NAMALWA (cell line): ENCODE measurements around the gene DEDD2.

Experiments used
- DNase-seq: peaks from one replicate; pipeline ENCODE4 v3.0.0-alpha.2; 2015; ENCODE audit warnings: low spot score

DEDD2 gene

GRCh38 chr19:42228641-42229040 lies 11.2 kb upstream of the DEDD2 start:
- no peak for DNase-seq

- no peak for DNase-seq
Observed at GRCh38 chr19:42226886-42227285, 9.4 kb upstream of the DEDD2 start.

- DNase-seq: no peak
Observed at GRCh38 chr19:42225718-42226292, 8.3 kb upstream of the DEDD2 start.

GRCh38 chr19:42224940-42225717 lies 7.7 kb upstream of the DEDD2 start:
- DNase-seq: no peak

- no peak for DNase-seq
Observed at GRCh38 chr19:42220751-42221097, 3.2 kb upstream of the DEDD2 start.

GRCh38 chr19:42219812-42220750 lies 2.6 kb upstream of the DEDD2 start, which contains the start of gene ZNF526:
ZNF526 (plus strand) TSS chr19:42220312; CDS start chr19:42224404, 4,092 bp downstream.
- DNase-seq: peak; percentile 99

- DNase-seq: peak; percentile 23
Observed at GRCh38 chr19:42216653-42217519, 591 bp downstream of the DEDD2 start.

GRCh38 chr19:42214810-42215485 lies 2.5 kb downstream of the DEDD2 start:
- DNase-seq: no peak

GRCh38 chr19:42212886-42213285 lies 4.6 kb downstream of the DEDD2 start:
- DNase-seq: no peak

GRCh38 chr19:42208612-42209011 lies 8.9 kb downstream of the DEDD2 start:
- no peak for DNase-seq

GRCh38 chr19:42207767-42208271 lies 9.7 kb downstream of the DEDD2 start:
- no peak for DNase-seq

- no peak for DNase-seq
Observed at GRCh38 chr19:42206871-42207755, 10.4 kb downstream of the DEDD2 start.

- DNase-seq: no peak
Observed at GRCh38 chr19:42204664-42205063, 12.8 kb downstream of the DEDD2 start.

- DNase-seq: no peak
Observed at GRCh38 chr19:42203700-42204099, 13.8 kb downstream of the DEDD2 start.

GRCh38 chr19:42202290-42202880 lies 15.1 kb downstream of the DEDD2 start:
- DNase-seq: no peak

- no peak for DNase-seq
Observed at GRCh38 chr19:42201489-42202289, 15.8 kb downstream of the DEDD2 start.

- DNase-seq: no peak
Observed at GRCh38 chr19:42200116-42200715, 17.3 kb downstream of the DEDD2 start.

- DNase-seq: no peak
Observed at GRCh38 chr19:42199440-42200115, 17.9 kb downstream of the DEDD2 start.
